Muscle layer of duodenum (tissue), 2 donors: ENCODE data around the gene HAPLN2.
A peak's percentile ranks its signal among the peaks of the same experiment; 100 is the strongest.

Experiments
- H3K27ac ChIP-seq: one replicate; pipeline ENCODE4 v1.7.0; 2013; ENCODE audit warnings: mild to moderate bottlenecking, low read length
- H3K27me3 ChIP-seq: one replicate; pipeline ENCODE4 v1.7.0; 2013; ENCODE audit warnings: low read depth, mild to moderate bottlenecking, control low read depth, low read length
- H3K36me3 ChIP-seq, 2 donors: one replicate each; pipeline ENCODE4 v1.7.0; 2013; ENCODE audit warnings: low read length in 2 of 2, control low read depth in 1 of 2, mild to moderate bottlenecking in 1 of 2; ENCODE audit not compliant: insufficient read depth in 2 of 2, control insufficient read depth in 1 of 2
- H3K4me1 ChIP-seq, 2 donors: one replicate each; pipeline ENCODE4 v1.7.0; 2013; ENCODE audit warnings: low read length in 2 of 2, mild to moderate bottlenecking in 2 of 2, control low read depth in 1 of 2, moderate library complexity in 1 of 2; ENCODE audit not compliant: insufficient read depth in 2 of 2, control insufficient read depth in 1 of 2
- H3K4me3 ChIP-seq, 2 donors: one replicate each; pipeline ENCODE4 v1.7.0; 2013; ENCODE audit warnings: low read length in 2 of 2, low read depth in 1 of 2, mild to moderate bottlenecking in 1 of 2
- H3K9me3 ChIP-seq, 2 donors: one replicate each; pipeline ENCODE4 v1.7.0; 2013; ENCODE audit warnings: low read length in 2 of 2, control low read depth in 1 of 2, mild to moderate bottlenecking in 1 of 2; ENCODE audit not compliant: control insufficient read depth in 1 of 2
- donor health status: healthy.

Gene HAPLN2

DNA sequence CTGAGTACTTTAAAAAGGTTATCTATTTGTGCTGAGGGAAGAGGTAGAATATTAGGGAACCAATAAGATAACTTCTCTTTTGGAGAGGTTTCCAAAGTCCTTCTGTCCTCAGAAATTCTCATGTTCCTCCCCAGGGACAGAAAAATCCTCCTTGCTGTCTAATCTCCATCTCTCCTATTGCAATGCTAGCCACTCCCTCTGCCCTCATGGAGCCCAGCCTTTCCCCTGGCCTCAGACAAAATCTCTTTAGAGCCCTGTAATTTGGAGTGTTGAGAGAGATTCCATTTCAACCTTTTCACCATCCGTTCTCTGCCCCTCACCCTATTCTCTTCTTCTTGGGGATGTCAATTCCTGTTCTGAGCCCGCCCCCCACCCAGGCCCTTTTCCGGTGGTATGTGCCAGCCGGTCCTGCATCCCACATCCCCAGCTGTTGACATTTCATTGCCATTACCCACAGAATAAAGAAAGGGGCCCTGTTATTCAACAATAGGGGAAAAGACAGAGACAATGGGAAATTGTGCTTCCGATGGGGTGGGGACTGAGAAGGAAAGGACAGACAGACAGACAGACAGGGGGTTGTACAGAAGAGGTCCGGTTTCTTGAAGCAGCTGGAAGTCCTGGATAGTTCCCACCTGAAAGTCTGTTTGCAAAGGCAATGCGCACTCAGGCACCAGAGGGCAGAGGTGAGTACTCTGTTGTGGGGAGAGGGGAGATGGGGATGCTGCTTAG lies at the start of gene HAPLN2:
HAPLN2 (plus strand) TSS at position 563 of the 729 bp plus-strand sequence. CDS start 4,076 bp downstream, outside the sequence.
- H3K27ac ChIP-seq: no peak within 1 kb of the TSS
- no peaks in the 10 kb centered on the region for H3K36me3 ChIP-seq
- peaks cover 9% of the 10 kb centered on the region for H3K27me3 ChIP-seq
- no peaks in the 10 kb centered on the region for H3K9me3 ChIP-seq
- no peak within 1 kb of the TSS for H3K4me3 ChIP-seq
- H3K4me1 ChIP-seq: peaks cover 0 to 25% of the 10 kb centered on the region in 2 donors

DNA sequence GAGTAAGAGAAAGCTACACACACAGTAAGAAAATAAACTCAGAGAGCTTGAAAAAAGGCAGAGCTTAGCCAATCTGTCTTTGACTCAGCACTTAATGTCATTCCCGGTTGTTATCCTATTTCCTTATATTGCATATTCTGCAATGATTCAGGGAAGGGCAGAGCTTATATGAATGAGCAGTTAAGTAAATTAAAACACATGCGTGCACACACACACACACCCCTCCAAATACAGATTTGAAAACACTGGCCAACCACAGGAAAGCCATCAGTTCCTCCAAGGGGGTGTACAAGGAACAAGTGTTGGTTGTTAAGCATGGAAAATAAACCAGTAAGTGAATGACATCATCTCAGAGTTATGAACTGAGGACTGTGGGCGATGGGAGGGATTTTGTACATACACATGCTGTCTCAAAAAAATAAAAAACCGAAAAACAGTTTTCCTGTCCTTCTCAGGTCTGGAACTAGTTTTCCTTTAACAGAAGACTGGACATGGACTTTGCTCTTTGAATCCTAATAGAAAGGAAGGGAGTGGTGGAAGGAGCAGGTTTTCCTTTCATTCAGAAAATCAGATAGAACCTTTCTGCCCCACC lies 47.9 kb upstream of the HAPLN2 start:
- H3K4me3 ChIP-seq: peak overlapping the region; percentile 50 to 67
- H3K36me3 ChIP-seq: no peaks in the 10 kb centered on the region
- peak overlapping the region; percentile 72 for H3K27ac ChIP-seq

DNA sequence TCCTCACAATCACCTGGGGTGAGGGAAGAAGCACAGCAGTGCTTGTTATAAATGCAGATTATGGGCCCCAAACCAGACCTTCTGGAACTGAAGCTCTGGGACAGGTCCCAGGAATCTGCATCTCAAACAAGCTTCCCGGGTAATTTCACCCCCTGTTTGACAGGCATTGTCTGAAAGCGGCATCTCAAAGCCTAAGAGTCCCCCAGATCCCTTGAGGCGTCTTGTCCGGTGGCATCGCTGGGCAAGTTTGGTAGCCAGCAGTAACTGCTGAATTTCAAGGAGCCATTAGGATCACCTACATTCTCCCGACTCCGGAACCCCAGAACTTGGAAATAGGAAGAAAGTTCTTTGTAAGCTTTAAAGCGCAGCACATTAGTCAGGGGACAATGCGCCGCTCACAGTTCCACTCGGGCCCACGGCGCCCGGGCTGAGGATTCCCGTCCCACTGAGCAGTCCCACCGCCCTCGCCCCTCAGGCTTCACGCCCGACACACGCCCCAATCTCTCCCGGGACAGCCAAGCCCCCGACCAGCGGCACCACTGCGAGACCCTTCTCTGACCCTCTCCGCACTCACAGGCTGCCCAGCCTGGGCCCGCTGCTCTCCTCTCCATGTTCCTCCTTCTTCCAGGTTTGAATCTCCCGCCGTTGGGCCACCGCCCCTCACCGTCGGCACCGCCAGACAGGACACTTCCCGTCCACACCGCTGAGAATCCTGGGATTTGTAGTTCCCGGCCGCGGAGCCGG lies 47.1 kb upstream of the HAPLN2 start, which contains the start of gene IQGAP3:
IQGAP3 (minus strand) TSS at position 647 of the 744 bp plus-strand sequence; CDS start at position 611, 36 bp downstream.
- no peaks in the 10 kb centered on the region for H3K36me3 ChIP-seq
- H3K27ac ChIP-seq: peak within 1 kb of the TSS; percentile 72
- no peaks in the 10 kb centered on the region for H3K27me3 ChIP-seq
- no peaks in the 10 kb centered on the region for H3K9me3 ChIP-seq
- peak within 1 kb of the TSS; percentile 50 to 67 for H3K4me3 ChIP-seq
- H3K4me1 ChIP-seq: peaks cover 11 to 12% of the 10 kb centered on the region in 2 donors

More for the DNA sequence above, 47.9 kb upstream of the HAPLN2 start:
- Histone ChIP-seq H3K4me1 (peaks cover 11 to 12% of the 10 kb centered on the region in 2 donors), H3K9me3 (no peaks in the 10 kb centered on the region), H3K27me3 (no peaks in the 10 kb centered on the region)

DNA sequence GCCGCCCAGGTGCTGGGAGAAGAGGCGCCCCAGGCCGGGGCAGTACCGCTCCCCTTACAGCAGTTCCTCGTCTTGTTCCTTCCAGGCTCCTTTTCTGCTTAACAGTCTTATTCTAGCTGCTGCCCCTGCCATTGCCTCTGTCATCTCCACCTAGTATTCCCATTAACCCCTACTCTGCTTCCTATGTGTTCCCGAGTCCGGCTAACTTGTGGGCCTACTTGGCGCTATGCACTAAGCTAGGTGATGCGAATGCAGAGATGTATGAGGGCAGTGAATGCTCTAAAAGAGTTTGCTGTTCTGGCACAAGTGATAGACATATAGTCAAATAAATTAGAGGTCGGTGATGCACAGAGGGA lies 46.6 kb upstream of the HAPLN2 start:
- no peaks in the 10 kb centered on the region for H3K9me3 ChIP-seq
- peak overlapping the region in 1 of 2 donors; percentile 67 for H3K4me3 ChIP-seq
- no peak overlapping the region for H3K27ac ChIP-seq
- no peaks in the 10 kb centered on the region for H3K27me3 ChIP-seq
- peaks cover 11 to 12% of the 10 kb centered on the region in 2 donors for H3K4me1 ChIP-seq
- no peaks in the 10 kb centered on the region for H3K36me3 ChIP-seq

DNA sequence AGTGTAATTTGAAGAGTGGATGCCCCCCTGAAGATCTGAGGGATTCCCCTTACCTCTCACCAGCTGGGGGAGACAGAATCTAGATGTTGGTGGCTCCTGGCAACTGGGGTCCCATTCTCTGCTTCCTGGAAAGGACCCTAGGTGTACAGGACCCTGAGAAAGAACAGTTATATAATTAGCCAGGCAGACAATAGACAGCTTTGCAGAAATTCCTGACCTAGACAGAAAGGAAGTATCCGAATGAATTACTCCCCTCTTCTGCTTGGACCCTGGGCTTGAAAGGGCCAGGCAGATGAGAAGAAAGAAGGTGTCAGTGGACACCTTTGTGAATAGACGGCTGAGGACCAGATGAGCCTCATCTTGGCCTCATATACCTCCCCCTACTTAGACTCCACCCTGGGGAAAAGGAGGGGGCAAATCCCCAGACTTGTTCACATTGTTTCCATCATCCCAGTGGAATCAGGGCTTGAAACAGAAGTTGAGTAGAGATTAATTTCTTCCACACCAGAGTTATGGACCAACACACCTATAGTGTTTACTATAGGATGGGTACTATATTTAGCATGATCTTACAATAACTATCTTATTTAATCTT lies 45.1 kb upstream of the HAPLN2 start:
- H3K27me3 ChIP-seq: no peaks in the 10 kb centered on the region
- no peaks in the 10 kb centered on the region for H3K9me3 ChIP-seq
- no peak overlapping the region for H3K27ac ChIP-seq
- no peak overlapping the region for H3K4me3 ChIP-seq
- H3K4me1 ChIP-seq: peaks cover 11 to 12% of the 10 kb centered on the region in 2 donors
- no peaks in the 10 kb centered on the region for H3K36me3 ChIP-seq

DNA sequence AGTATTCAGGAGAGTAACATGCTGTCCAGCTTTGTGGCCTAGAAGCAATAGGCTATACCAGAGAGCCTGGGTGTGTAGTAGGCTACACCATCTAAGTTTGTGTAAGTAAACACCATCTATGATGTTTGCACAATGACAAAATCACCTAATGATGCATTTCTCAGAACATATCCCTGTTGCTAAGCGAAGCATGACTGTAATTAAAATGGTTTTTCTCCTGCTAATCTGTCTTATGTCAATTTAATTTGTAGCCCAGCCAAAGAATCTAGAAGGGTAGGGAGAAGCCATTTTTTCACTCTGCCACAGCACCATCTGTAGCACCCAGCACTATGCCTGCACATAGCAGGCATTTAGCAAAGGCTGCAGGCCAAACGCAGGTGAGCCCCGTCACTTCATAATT lies 41.7 kb upstream of the HAPLN2 start:
- no peak overlapping the region for H3K4me3 ChIP-seq
- H3K27ac ChIP-seq: no peak overlapping the region

DNA sequence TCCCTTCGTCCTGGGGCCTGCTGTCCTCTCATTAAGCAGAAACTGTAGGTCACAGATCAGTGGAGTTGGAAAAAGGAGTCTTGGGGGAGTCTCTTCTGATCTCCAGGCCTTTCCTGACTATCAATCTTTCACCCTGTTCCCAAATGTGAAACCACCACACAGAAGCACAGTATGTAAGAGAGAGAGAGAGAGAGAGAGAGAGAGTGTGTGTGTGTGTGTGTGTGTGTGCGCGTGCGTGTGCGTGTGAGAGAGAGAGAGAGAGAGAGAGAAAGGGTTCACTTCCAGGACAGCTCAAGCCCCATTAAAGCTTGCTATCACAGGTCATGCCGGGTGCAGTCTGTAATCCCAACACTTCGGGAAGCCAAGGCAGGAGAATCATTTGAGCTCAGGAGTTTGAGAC lies 41.2 kb upstream of the HAPLN2 start:
- no peak overlapping the region for H3K4me3 ChIP-seq
- no peaks in the 10 kb centered on the region for H3K27me3 ChIP-seq
- H3K4me1 ChIP-seq: no peaks in the 10 kb centered on the region
- no peak overlapping the region for H3K27ac ChIP-seq
- no peaks in the 10 kb centered on the region for H3K9me3 ChIP-seq
- H3K36me3 ChIP-seq: no peaks in the 10 kb centered on the region

More for the DNA sequence above, 41.7 kb upstream of the HAPLN2 start:
- Histone ChIP-seq H3K9me3 (no peaks in the 10 kb centered on the region), H3K36me3 (no peaks in the 10 kb centered on the region), H3K27me3 (no peaks in the 10 kb centered on the region), H3K4me1 (no peaks in the 10 kb centered on the region)

DNA sequence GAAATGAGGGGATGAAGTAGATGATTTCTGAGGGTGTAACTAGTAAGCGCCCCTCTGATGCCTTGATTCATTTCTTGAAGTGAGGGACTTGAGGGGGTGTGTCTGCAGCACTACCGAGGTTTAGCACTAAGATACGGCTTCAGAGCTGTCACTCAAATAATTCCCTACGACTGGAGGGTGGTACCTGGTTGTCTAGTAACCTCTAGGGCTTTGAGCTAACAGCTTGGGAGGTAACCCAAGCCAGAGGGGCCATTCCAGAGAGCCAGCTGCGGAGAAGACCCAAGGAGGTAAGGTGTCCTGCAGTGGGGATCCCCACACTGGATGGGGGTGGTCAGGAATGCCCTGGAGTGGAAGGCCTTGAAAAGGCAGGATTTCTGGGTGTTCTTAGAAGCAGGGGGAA lies 39.7 kb upstream of the HAPLN2 start, which contains the start of gene TTC24:
TTC24 (plus strand) TSS at position 252 of the 400 bp plus-strand sequence. CDS start 1,642 bp downstream, outside the sequence.
- Histone ChIP-seq H3K27ac (no peak within 1 kb of the TSS), H3K4me1 (no peaks in the 10 kb centered on the region), H3K9me3 (no peaks in the 10 kb centered on the region), H3K36me3 (no peaks in the 10 kb centered on the region), H3K27me3 (no peaks in the 10 kb centered on the region), H3K4me3 (no peak within 1 kb of the TSS)

DNA sequence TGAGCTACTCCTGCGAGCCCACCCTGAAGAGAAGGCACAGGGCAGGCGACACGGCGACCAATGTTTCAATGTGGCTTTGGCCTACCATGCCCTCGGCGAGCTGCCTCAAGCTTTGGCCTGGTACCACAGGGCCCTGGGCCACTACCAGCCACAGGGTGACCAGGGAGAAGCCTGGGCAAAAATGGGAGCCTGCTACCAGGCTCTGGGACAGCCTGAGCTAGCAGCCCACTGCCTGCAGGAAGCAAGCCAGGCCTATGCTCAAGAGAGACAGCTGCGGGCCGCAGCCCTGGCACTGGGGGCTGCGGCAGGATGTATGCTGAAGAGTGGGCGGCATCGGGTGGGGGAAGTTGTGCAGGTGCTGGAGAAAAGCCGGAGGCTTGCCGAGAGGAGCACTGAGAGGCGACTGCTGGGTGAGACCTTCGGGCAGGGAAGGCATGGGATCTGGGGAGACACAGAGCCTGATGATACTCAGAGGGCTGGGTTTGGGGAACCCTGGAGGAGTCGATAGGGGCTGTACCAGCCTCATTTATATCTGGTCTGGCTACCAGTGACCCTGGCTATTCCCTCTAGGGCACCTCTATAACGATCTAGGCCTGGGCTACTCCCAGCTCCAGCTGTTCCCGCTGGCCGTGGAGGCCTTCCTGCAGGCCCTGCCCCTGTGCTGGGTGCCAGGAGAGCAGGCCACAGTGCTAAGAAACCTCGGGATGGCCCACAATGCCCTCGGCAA lies 37.4 kb upstream of the HAPLN2 start:
- no peaks in the 10 kb centered on the region for H3K27me3 ChIP-seq
- H3K9me3 ChIP-seq: no peaks in the 10 kb centered on the region
- no peaks in the 10 kb centered on the region for H3K36me3 ChIP-seq
- H3K27ac ChIP-seq: no peak overlapping the region
- H3K4me1 ChIP-seq: no peaks in the 10 kb centered on the region
- no peak overlapping the region for H3K4me3 ChIP-seq

DNA sequence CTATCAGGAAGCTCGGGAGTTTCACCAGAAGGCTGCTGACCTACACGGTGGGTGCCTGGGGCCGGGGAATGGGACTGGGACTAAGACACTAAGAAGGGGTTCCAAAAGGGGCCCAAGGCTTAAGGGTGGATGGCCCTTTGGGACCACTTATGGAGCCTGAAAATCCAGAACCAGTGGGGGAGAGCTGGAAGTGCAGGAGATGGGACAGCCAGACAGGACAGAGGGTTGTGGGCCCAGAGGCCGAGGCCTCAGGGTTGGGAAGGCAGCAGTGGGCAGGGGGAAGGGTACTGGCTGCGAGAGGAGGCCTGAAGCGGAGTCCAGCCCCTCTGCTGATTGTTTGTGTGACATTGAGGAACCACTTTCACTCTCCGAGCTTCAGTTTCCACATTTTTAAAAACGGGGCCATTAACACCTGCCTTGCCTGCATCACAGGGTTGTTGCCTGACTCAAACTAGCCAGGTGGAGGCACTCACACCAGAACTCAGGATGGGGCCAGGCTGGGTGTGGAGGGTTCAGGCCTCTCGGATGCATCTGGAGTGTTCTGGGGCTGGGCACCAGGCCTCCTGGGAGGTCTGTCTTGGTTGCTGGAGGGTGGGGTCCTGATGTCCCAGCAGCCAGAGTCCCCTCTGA lies 36.7 kb upstream of the HAPLN2 start:
- Histone ChIP-seq H3K27ac (no peak overlapping the region), H3K27me3 (no peaks in the 10 kb centered on the region), H3K4me1 (no peaks in the 10 kb centered on the region), H3K9me3 (no peaks in the 10 kb centered on the region), H3K4me3 (no peak overlapping the region), H3K36me3 (no peaks in the 10 kb centered on the region)
